Ramos (cell line): Measurements from ENCODE around the gene SYT2.

Experiments
- in situ Hi-C: fragments of 300-500 bp; cut with MboI; formaldehyde crosslinking; loops from one replicate; pipeline ENCODE4 v1.14.3; 2022; ENCODE audit warnings: low sequenced_read_pairs; ENCODE audit not compliant: unreplicated experiment

SYT2 gene

GRCh38 chr1:202706851-202707250 is 3.4 kb downstream of the SYT2 start:
- in situ Hi-C loops, result no loop called here

- in situ Hi-C loops, result no loop called here
These were observed 5.7 kb downstream of the SYT2 start for GRCh38 chr1:202704601-202705000.

- in situ Hi-C loops, result no loop called here
These were observed 7.1 kb downstream of the SYT2 start for GRCh38 chr1:202703191-202703590.

- in situ Hi-C loops, result no loop called here
These were observed 8.2 kb downstream of the SYT2 start for GRCh38 chr1:202702088-202702487.

- in situ Hi-C loops, result no loop called here
These were observed 9.1 kb downstream of the SYT2 start for GRCh38 chr1:202701200-202701599.

- in situ Hi-C loops, result no loop called here
These were observed 10.2 kb downstream of the SYT2 start for GRCh38 chr1:202700061-202700460.

GRCh38 chr1:202698276-202698675 is 12.0 kb downstream of the SYT2 start:
- in situ Hi-C loops, result no loop called here

- in situ Hi-C loops, result no loop called here
These were observed 13.2 kb downstream of the SYT2 start for GRCh38 chr1:202697038-202697437.

- in situ Hi-C loops, result no loop called here
These were observed 15.9 kb downstream of the SYT2 start for GRCh38 chr1:202694314-202694713.

GRCh38 chr1:202692959-202693555 is 17.2 kb downstream of the SYT2 start:
- in situ Hi-C loops, result no loop called here

- in situ Hi-C loops, result no loop called here
These were observed 18.4 kb downstream of the SYT2 start for GRCh38 chr1:202691816-202692215.

- in situ Hi-C loops, result no loop called here
These were observed 20.5 kb downstream of the SYT2 start for GRCh38 chr1:202689493-202690342.

GRCh38 chr1:202689082-202689481 is 21.2 kb downstream of the SYT2 start:
- in situ Hi-C loops, result no loop called here

- in situ Hi-C loops, result no loop called here
These were observed 21.9 kb downstream of the SYT2 start for GRCh38 chr1:202688401-202688800.

GRCh38 chr1:202687798-202688197 is 22.5 kb downstream of the SYT2 start:
- in situ Hi-C loops, result no loop called here

GRCh38 chr1:202687370-202687769 is 22.9 kb downstream of the SYT2 start:
- in situ Hi-C loops, result no loop called here

GRCh38 chr1:202685641-202686040 is 24.6 kb downstream of the SYT2 start:
- in situ Hi-C loops, result no loop called here

GRCh38 chr1:202684716-202685115 is 25.5 kb downstream of the SYT2 start:
- in situ Hi-C loops, result no loop called here

- in situ Hi-C loops, result no loop called here
These were observed 27.2 kb downstream of the SYT2 start for GRCh38 chr1:202683029-202683428.

GRCh38 chr1:202682477-202682876 is 27.8 kb downstream of the SYT2 start:
- in situ Hi-C loops, result no loop called here

- in situ Hi-C loops, result no loop called here
These were observed 28.4 kb downstream of the SYT2 start for GRCh38 chr1:202681736-202682420.
